VCaP (cell line): ENCODE results near the gene CBX8.
"Not testable (repeated sequence)": the region's sequence is repeated elsewhere in the genome, so short reads cannot be mapped to it uniquely, and the experiment has no call there.

Source experiments
- H3K27ac ChIP-seq: fragments of 450-650 bp; 2 replicates; pipeline ENCODE4 v1.5.1; 2017
- TF ChIP-seq, protein P1 (sequence below): fragments of 450-650 bp; conservative IDR thresholded peaks from 2 replicates; pipeline ENCODE4 v1.5.1; 2017; ENCODE audit warnings: mild to moderate bottlenecking, moderate library complexity

Gene CBX8

DNA sequence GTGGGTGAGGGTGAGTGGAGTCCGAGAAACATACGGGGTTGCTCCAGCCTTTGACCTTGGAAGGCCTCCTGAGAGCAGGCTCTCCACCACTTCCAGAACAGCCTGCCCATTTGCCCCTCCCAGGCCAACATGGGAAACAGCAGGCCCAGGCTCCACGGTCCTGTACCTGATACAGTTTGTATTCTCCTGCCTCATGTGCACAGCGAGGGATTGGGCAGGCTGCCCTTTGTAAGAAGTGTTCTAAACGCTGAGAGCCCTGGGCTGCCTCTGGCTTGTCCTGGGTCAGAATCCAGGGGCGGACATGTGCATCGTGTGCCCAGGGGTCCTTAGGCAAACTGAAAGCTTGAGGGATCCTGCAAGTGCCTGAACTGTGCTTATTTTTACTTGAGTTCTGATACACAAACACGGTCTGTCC, 22.3 kb downstream of the CBX8 start:
- TF ChIP-seq, protein P1, sequence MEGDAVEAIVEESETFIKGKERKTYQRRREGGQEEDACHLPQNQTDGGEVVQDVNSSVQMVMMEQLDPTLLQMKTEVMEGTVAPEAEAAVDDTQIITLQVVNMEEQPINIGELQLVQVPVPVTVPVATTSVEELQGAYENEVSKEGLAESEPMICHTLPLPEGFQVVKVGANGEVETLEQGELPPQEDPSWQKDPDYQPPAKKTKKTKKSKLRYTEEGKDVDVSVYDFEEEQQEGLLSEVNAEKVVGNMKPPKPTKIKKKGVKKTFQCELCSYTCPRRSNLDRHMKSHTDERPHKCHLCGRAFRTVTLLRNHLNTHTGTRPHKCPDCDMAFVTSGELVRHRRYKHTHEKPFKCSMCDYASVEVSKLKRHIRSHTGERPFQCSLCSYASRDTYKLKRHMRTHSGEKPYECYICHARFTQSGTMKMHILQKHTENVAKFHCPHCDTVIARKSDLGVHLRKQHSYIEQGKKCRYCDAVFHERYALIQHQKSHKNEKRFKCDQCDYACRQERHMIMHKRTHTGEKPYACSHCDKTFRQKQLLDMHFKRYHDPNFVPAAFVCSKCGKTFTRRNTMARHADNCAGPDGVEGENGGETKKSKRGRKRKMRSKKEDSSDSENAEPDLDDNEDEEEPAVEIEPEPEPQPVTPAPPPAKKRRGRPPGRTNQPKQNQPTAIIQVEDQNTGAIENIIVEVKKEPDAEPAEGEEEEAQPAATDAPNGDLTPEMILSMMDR, result no peak
- H3K27ac ChIP-seq, result no peak overlapping the region

DNA sequence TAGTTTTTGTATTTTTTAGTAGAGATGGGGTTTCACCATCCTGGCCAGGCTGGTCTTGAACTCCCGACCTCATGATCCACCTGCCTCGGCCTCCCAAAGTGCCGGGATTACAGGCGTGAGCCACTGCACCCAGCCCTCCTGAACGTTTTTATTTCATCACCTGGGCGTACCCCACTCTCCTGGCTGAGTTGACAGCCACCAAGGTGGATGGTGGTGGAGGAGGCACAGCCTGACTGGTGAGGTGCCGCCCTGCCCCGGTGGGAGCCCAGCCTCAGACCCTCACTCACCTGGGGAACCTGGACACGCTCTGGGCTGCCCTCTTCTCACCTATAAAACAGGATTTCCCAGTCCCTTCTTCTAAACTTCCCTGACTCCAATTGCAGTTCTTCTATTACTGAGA, 24.2 kb downstream of the CBX8 start:
- H3K27ac ChIP-seq, result not testable (repeated sequence)

DNA sequence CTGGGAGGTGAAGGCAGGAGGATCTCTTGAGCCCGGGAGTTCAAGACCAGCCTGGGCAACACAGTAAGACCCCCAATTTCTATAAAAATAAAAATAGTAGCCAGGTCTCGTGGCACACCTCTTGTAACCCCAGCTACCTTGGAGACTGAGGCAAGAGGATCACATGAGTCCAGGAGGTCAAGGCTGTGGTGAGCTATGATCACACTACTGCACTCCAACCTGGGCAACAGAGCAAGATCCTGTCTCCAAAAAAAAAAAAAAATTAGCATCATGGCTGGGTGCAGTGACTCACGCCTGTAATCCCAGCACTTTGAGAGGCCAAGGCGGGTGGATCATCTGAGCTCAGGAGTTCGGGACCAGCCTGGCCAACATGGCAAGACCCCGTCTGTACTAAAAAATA, 25.6 kb downstream of the CBX8 start:
- TF ChIP-seq, protein P1, result no peak
- no peak overlapping the region for H3K27ac ChIP-seq

DNA sequence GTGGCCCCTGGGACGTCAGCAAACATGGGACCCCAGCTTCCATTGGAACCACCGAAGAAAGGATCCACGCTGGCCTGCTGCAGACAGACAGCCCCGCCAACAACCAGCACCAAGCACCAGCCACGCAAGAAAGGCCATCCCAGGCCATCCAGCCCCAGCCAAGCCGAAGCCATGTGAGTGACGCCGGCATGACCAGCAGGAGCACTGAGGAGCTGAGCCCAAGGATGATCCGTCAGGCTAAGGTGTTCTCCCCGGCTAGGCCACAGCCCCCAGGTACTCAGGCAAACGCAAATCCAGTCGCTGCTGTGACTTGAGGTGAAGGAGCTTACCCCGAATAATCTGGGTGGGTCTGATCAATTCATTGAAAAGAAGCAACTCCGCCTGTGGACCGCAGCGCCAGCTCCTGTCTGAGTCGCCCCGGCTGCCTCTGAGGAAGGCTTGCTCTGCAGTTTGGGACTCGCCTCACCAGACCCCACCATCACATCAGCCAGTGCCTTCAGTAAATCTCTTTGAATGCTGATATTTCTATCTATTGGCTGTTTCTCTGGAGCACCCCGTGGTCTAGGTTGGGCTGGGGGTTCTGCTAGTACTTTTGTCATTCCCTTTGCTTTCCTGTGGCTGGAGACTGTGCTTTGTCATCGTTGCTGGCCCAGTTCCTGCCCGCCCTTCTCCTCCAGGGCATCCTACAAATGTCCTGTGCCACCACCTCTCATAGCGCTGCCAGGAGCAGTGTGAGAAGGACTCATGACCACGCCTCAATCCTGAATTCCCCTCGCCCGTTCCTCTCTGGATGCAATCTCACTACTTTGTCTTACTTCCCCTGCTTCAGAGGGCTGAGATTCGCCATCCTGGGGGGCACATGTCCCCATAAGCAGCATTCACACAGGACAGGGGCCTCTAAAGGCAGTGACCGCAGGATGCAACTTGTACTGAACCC, 27.0 kb downstream of the CBX8 start:
- no peak overlapping the region for H3K27ac ChIP-seq
- TF ChIP-seq, protein P1, result no peak

DNA sequence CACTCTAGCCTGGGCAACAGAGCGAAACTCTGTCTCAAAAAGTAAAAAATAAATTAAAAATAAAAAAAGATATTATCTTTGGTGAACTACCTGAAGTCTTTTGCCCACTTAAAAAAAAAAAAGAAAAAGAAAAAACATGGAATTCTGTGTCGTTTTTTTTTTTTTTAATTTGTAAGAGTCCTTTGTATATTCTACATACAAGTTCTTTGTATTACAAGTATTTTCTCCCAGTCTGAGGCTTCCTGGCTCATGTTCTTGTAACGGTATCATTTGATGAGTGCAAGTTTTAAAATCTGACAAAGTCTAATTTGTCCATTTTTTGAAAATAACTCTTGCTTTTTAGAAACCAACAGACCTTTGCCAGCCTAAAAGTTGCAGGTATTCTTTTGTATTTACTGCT, 31.2 kb downstream of the CBX8 start:
- TF ChIP-seq, protein P1, result no peak
- no peak overlapping the region for H3K27ac ChIP-seq

DNA sequence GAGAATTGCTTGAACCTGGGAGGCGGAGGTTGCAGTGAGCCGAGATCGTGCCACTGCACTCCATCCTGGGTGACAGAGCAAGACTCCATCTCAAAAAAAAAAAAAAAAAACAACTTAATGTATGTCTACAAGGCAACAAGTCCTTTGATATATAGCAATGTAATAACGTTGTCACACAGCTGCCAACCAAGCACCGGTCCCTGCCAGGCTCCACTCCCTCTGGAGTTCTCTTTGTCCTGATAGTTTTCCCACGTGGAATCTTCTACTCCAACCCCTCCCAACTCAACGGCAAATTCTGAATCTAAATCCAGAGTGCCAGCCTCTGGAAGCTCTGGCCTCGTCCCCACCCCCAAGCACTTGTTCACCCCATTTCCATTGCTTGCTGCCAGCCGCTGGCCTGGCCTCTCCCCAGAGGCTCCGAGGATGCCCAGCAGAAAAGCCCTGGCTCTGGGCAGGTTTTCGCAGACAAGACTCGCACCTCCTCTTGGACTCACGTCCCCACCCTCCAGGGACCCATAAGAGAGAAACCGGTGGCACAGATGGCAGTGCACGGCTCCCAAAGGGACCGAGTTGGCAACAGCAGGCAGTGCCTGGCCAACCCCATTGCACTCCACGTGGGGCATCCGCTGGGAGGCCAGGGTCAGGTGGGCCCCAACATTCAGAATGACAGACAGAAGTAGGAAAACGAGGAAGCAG, 34.8 kb downstream of the CBX8 start:
- H3K27ac ChIP-seq, result no peak overlapping the region
- TF ChIP-seq, protein P1, result no peak

DNA sequence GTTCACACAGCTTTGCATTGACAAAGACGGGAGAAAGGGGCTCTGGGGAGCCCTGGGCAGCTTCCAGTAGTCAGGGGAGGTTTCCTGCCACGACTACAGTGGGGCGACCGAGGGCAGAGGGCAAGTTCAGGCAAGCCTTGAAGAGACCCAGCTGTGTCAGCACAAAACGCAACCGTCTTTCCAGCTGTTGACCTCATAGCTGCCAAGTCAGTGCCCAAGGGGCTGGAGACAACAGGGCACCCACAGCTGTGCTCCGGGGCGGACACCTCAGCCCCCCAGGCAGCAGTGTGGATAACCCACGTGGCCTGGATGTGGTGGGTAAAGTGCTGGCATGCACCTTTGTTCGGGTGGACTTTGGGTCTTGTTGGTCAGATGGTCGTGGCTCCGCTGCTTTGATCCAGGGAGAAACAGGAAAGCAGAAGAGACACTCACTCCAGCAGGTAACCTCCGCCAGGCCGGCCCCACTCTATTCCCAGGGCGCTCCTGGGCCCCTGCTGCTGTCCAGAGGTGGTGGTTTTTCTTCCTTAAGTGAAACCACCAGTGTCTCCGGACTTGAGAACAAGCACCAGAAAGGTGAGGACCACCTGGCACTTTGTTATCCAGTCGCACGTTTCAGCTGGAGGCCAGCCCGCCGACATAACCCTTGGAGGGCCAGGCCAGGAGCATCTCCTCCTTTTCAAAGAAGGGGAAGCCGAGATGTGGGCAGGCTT, 36.5 kb downstream of the CBX8 start:
- no peak overlapping the region for H3K27ac ChIP-seq
- TF ChIP-seq, protein P1, result no peak
